ENCODE measurements around the gene ATF7IP2.

DNA sequence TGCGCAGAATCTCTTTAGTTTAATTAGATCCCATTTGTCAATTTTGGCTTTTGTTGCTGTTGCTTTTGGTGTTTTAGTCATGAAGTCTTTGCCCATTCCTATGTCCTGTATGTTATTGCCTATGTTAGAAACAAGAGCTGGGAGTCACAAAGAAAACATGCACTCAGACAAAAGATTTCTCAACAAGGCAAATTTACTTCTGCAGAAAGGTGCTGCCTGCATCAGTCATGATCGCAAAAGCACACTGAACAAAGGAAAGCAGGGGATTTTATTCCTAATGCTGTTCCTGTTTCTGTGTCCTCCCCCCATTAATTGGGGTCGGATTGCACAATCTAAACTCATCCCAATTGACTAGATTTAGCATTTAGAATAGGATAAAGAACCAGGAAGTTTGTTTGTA, 55.9 kb downstream of the ATF7IP2 start:
- TF ChIP-seq, protein P1, sequence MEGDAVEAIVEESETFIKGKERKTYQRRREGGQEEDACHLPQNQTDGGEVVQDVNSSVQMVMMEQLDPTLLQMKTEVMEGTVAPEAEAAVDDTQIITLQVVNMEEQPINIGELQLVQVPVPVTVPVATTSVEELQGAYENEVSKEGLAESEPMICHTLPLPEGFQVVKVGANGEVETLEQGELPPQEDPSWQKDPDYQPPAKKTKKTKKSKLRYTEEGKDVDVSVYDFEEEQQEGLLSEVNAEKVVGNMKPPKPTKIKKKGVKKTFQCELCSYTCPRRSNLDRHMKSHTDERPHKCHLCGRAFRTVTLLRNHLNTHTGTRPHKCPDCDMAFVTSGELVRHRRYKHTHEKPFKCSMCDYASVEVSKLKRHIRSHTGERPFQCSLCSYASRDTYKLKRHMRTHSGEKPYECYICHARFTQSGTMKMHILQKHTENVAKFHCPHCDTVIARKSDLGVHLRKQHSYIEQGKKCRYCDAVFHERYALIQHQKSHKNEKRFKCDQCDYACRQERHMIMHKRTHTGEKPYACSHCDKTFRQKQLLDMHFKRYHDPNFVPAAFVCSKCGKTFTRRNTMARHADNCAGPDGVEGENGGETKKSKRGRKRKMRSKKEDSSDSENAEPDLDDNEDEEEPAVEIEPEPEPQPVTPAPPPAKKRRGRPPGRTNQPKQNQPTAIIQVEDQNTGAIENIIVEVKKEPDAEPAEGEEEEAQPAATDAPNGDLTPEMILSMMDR (IDR thresholded peaks at IDR 0.05), result no peak
- no peak for TF ChIP-seq POLR2A (IDR thresholded peaks at IDR 0.05)
